Measurements from ENCODE around the gene PARP12. TPM values are rescaled to one million over a fixed set of nuclear protein-coding genes. Genes with fewer than 3 reads are reported as not detected.

PARP12 gene
- polyA plus RNA-seq, 3 donors: 11.3 to 24.3 (median 17.7) TPM

DNA sequence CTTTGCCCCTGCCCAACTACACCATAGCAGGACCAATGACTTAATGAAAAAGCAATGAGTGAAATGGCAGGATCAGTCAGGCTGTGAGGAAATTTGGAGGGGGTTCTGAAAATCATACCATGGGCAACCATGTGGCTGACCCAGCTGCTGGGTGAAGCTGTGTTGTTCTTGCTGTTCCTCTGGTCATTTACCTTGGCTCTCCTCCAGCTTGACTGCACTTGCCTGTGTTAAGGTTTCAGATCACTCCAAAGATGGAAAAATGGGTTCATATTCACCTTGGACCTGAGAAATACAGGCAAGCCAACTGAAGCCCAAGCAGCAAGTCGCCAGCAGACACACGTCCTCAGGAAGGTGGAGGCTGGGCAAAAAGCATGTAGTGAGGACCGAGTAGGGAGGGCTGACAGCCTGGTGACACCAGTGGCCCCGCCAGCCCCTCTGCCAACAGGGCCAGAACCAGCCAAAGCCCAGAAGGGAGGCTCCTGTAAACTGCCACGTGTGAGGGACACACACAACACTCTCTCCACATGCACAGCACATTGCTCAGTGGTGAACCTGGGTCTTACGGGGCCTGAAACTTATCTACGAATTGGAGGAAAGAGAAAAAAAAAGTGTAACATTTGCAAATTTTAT, 40.1 kb downstream of the PARP12 start:
- WGBS, 3 donors: 82 to 93% (median 88%) methylated on average over 7 of the region's 7 CpGs
- H3K27ac ChIP-seq (ENCODE audit: low read depth, low read length): no peak overlapping the region

DNA sequence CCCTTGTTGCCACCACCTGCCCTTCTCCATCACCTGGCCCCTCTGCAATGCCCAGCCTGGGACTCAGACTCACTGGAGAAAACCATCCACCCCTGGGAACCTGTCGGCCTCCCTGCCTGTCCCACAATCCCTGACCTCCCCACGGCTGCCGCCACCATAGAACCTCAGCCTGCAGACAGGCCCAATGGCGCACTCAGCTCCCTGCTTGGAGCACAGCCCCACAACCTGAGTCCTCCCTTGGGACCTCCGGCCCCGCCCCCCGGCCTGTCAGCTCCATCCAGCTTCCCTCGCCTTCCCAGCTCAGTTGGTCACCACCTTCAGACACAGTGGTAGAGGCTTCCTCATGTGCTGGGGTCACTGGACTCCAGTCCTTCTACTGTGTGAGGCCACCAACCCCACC, 41.1 kb downstream of the PARP12 start:
- 98 to 100% (median 99%) methylated on average over 8 of the region's 8 CpGs for WGBS, 3 donors
- H3K27ac ChIP-seq (ENCODE audit: low read depth, low read length): no peak overlapping the region

DNA sequence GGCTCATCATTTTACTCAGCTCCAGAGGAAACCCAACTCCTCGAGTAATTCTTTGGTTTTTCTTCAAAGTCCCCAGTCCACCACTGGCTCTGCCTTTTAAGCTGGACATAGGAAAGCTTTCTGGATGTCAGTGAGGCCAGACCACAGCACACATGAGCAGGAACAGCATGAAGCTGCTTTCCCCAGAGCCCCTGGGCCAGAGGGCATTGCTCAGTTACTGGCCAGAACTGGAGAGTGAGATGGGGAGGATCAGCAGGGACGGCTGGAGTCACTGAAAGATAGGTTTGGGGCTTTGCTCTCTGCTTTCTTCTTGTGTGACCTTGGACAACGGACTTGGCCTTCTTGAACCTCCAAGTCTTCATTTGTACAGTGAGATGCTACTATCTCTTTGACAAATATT, 43.1 kb downstream of the PARP12 start:
- H3K27ac ChIP-seq (ENCODE audit: low read depth, low read length): no peak overlapping the region
- WGBS, 3 donors: 51 to 79% (median 67%) methylated on average over 3 of the region's 3 CpGs

- WGBS, 3 donors: 49 to 74% (median 58%) methylated on average over 10 to 11 of the region's 11 CpGs
- no peak overlapping the region for H3K27ac ChIP-seq (ENCODE audit: low read depth, low read length)
Observed at GRCh38 chr7:140019172-140019571, 43.6 kb downstream of the PARP12 start.

DNA sequence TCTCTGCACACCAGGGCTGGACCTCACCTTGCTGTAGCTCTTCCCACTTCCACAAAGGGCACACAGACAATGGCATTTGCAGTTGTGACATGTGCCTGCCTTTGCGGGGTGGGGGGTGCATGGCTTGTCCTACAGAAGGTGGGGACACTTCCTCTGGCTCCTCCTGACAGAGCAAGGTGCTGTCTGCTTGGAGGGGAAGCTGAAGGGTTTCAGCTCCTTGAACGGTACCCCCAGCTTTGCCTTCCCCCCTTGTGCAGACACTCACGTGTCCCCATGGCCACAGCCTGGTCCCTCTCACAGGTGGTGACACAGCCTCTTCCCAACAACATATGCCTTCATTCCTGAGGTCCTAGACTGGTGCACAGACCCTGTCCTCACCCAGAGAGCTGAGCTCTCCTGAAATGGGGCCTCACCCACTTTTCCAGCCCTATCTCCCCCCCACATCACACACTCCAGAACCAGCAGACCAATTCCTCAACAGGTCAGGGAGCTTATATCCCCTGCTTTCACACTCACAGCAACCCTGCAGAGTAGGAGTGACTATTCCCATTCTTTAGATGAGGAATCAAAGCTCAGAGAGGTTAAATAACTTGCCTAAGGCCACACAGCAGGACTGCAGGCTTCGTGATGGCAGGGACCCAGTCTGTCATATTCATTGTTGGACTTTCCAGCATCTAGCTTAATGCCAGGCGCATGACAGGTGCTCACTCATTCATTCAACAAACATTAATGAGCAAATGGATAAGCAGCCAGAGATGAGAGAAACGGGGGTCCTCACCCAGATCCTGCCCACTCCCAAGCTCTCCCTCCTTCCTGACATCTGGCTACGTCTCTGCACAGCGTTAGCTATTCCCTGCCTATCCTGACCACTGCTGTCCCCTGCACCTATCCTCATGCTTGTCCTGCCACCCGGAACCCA, 44.4 kb downstream of the PARP12 start:
- H3K27ac ChIP-seq (ENCODE audit: low read depth, low read length): no peak overlapping the region
- 82 to 85% (median 84%) methylated on average over 9 of the region's 9 CpGs for WGBS, 3 donors

DNA sequence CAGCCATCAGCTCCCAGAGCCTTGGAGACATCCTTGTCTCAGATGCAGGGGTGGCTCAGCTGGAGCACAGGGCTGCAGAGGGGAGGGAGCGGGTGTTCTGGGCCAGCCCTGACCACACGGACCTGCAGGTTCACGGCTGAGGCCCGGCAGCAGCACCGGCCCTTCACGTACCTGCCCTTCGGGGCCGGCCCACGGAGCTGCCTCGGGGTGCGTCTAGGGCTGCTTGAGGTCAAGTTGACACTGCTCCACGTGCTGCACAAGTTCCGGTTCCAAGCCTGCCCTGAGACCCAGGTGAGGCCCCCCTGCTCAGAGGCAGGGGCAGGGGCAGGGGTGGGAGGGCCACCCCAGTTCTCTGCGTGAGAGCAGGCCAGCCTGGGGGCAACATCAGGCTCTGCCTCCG, 45.2 kb downstream of the PARP12 start:
- H3K27ac ChIP-seq (ENCODE audit: low read depth, low read length): no peak overlapping the region
- 73 to 88% (median 85%) methylated on average over 10 to 15 of the region's 15 CpGs for WGBS, 3 donors

GRCh38 chr7:140017034-140017433, 45.7 kb downstream of the PARP12 start:
- no peak overlapping the region for H3K27ac ChIP-seq (ENCODE audit: low read depth, low read length)
- 77 to 91% (median 91%) methylated on average over 7 of the region's 7 CpGs for WGBS, 3 donors

- no peak overlapping the region for H3K27ac ChIP-seq (ENCODE audit: low read depth, low read length)
- WGBS, 3 donors: 82 to 89% (median 85%) methylated on average over 9 of the region's 9 CpGs
Observed at GRCh38 chr7:140016540-140016939, 46.2 kb downstream of the PARP12 start.

DNA sequence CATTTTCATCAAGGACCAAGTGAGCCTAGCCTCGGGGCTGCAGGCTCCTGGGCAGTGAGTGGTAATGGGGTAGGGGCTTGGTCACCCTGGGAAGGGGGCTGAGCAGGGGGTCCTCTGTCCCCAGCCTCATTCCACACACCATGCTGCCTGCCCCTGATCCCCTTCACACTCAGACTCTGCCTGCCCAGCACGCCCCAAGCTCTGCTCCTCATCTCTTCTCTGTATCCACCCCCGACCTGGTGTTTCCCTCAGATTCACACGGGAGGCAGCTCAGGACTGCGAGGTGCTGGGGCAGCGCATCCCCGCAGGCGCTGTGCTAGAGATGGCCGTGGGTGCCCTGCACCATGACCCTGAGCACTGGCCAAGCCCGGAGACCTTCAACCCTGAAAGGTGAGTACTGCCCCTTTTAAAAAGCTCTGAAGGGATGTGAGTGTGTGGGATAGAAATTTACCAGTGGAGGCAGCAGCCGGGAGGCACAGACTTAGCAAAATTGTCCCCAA, 47.2 kb downstream of the PARP12 start:
- 87 to 89% (median 88%) methylated on average over 11 of the region's 11 CpGs for WGBS, 3 donors
- no peak overlapping the region for H3K27ac ChIP-seq (ENCODE audit: low read depth, low read length)

- WGBS, 3 donors: 91 to 95% (median 93%) methylated on average over 10 of the region's 10 CpGs
- H3K27ac ChIP-seq (ENCODE audit: low read depth, low read length): no peak overlapping the region
Observed at GRCh38 chr7:140014123-140014522, 48.6 kb downstream of the PARP12 start.

DNA sequence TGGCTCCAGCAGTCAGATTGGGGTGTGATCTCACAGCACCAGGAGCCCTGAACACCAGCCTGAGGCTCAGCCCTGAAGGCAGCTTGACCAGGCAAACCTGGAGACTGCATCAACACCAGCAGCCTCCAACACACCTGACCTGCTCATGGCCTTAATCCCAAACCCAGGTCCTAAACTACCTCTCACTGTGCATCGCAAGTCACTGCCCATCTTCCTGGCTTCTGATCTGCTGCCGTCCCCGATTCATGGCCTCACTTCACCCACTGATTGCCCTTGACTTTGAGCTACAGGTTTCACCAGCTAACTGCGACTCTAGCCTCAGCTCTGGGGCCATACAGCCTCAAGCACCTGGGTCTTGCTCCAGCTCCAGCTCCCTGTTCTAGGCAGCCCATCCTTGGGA, 49.1 kb downstream of the PARP12 start:
- 94 to 97% (median 94%) methylated on average over 4 of the region's 4 CpGs for WGBS, 3 donors
- no peak overlapping the region for H3K27ac ChIP-seq (ENCODE audit: low read depth, low read length)

GRCh38 chr7:140010194-140010895, 52.4 kb downstream of the PARP12 start:
- WGBS, 3 donors: 44 to 85% (median 82%) methylated on average over 9 of the region's 9 CpGs
- H3K27ac ChIP-seq (ENCODE audit: low read depth, low read length): no peak overlapping the region

DNA sequence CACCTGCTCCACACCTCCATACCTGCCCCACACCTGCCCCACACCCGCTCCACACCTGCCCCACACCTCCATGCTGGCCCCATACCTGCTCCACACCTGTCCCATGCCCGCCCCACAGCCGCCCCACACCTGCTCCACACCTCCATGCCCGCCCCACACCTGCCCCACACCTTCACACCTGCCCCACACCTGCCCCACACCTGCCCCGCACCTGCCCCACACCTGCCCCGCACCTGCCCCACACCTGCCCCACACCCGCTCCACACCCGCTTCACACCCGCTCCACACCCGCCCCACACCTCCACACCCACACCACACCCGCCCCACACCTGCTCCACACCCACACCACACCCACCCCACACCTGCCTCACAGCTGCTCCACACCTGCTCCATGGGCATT, 53.0 kb downstream of the PARP12 start:
- no peak overlapping the region for H3K27ac ChIP-seq (ENCODE audit: low read depth, low read length)
- WGBS, 3 donors: 38 to 95% (median 91%) methylated on average over 10 to 11 of the region's 11 CpGs

DNA sequence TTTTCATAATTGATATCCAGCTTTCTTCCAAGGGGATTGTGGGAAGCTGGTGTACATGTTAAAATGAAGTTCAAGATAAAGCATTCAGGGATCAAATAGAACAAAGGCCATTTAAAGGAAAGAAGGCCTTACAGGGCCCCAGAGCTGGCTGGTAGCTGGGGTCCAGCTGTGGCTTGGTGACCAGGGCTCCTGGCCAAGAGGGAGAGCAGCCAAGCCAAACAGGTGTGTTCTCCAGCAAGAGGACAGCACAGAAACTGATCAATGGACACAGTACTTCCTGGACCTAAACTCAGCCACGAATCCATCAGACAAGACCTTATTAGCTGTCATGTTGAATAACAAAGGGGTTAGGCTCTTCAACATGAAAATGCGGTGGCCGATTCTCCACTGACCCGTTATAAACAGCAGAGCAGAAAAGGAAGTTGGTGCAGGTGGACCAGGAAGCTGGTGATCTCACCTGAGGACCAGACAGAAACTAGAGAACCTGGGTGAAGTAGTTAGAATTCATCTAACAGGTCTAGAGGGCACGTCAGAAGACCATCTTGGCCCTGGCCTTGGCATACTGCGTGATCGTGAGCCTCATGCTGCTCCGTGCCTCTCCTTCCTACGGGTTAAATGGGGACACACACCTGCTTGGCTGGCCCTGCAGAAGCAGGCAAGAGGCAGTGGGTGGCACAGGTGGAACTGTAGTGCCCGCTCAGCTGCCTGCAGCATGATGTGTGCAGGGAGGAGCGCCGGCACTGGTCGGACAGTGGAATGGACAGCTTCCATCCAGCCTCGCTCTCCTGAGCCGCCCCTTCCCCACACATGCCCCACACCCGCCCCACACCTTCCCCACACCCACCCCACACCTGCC, 53.8 kb downstream of the PARP12 start:
- H3K27ac ChIP-seq (ENCODE audit: low read depth, low read length): no peak overlapping the region
- 36 to 92% (median 89%) methylated on average over 13 to 16 of the region's 16 CpGs for whole genome bisulfite sequencing, 3 donors

- whole genome bisulfite sequencing, 3 donors: 88 to 94% (median 92%) methylated on average over 11 of the region's 11 CpGs
- no peak overlapping the region for H3K27ac ChIP-seq (ENCODE audit: low read depth, low read length)
Observed at GRCh38 chr7:140007051-140007690, 55.6 kb downstream of the PARP12 start.

- no peak overlapping the region for H3K27ac ChIP-seq (ENCODE audit: low read depth, low read length)
- 94 to 96% (median 96%) methylated on average over 10 of the region's 10 CpGs for WGBS, 3 donors
Observed at GRCh38 chr7:140006600-140006999, 56.2 kb downstream of the PARP12 start.

- WGBS, 3 donors: 60 to 63% (median 63%) methylated on average over 13 of the region's 13 CpGs
- no peak overlapping the region for H3K27ac ChIP-seq (ENCODE audit: low read depth, low read length)
Observed at GRCh38 chr7:140005754-140006503, 56.8 kb downstream of the PARP12 start.

Measured in adipose tissue (tissue), 3 donors.